Mucosa of descending colon (tissue), 3 donors: Measurements from ENCODE around the gene FGF1. TPM values are rescaled to one million over a fixed set of nuclear protein-coding genes. Genes with fewer than 3 reads are reported as not detected.

Experiments used
- ATAC-seq: fragments of 200-7000 bp; cut with Tn5 transposase; one replicate; pipeline ENCODE4 v1.9.1; 2020; ENCODE audit warnings: mild to moderate bottlenecking, moderate library complexity
- DNase-seq, 3 donors: peaks; one replicate each; pipeline ENCODE4 v3.0.0-alpha.2; 2020
- H3K36me3 ChIP-seq: fragments of 200-600 bp; one replicate; pipeline ENCODE4 v1.8.0; 2021; ENCODE audit warnings: low read depth, mild to moderate bottlenecking
- H3K4me1 ChIP-seq: fragments of 200-600 bp; one replicate; pipeline ENCODE4 v1.8.0; 2021; ENCODE audit warnings: low read depth, mild to moderate bottlenecking
- H3K4me3 ChIP-seq: fragments of 200-600 bp; one replicate; pipeline ENCODE4 v1.8.0; 2021; ENCODE audit warnings: mild to moderate bottlenecking
- H3K9me3 ChIP-seq: fragments of 200-600 bp; one replicate; pipeline ENCODE4 v1.8.0; 2021; ENCODE audit warnings: mild to moderate bottlenecking
- CTCF ChIP-seq: fragments of 200-600 bp; IDR thresholded peaks from one replicate; pipeline ENCODE4 v1.8.0; 2022; ENCODE audit warnings: antibody characterized with exemption, mild to moderate bottlenecking
- intact Hi-C, 2 donors: fragments of 100-400 bp; cut with DNase I in 1 of 2; cut with micrococcal nuclease in 1 of 2; formaldehyde crosslinking; loops; one replicate each; pipeline versions ENCODE4 v1.11.0 to v1.11.1; 2022; cut with DNase I, micrococcal nuclease
- total RNA-seq, 3 donors: library from RNA; stranded (reverse); fragmentation: NEBNext Ultra II Directional in 2 of 3; extraction: Animal tissue kit (Norgen Biotek cat#: 25700) in 2 of 3; gene quantifications; one replicate each; pipeline versions ENCODE4 v1.2.1 to v1.2.4, GENCODE V29; 2021 to 2023
- donor health status: DM: no; HTN: no; CAD: no; lungs with moderate emphysema.
- donor health status: DM: no; HTN: no; CAD: no.
- donor health status: DM: no; HTN: yes; CAD: no.

Gene FGF1
- total RNA-seq, 3 donors from 2014 or later = 0.31 to 3.5 (median 0.35) TPM

GRCh38 chr5:142655339-142656267, 30.3 kb downstream of the FGF1 start:
- Histone ChIP-seq H3K4me3 (no peak overlapping the region), H3K9me3 (no peaks in the 10 kb centered on the region), H3K4me1 (no peaks in the 10 kb centered on the region), H3K36me3 (no peaks in the 10 kb centered on the region)
- peak; percentile 68 to 87 (median 83) for DNase-seq
- ATAC-seq = peak; percentile 92
- TF ChIP-seq CTCF = peak; percentile 88
- intact Hi-C loops = loop anchor here (2.0 to 5.0 kb wide), 2 partner anchors 42 to 43 kb away; no protein-coding TSS in a partner anchor

GRCh38 chr5:142654578-142655058, 31.3 kb downstream of the FGF1 start:
- intact Hi-C loops = loop anchor here (2.0 to 5.0 kb wide), 2 partner anchors 43 to 44 kb away; no protein-coding TSS in a partner anchor
- no peaks in the 10 kb centered on the region for H3K36me3 ChIP-seq
- no peak for TF ChIP-seq CTCF
- no peaks in the 10 kb centered on the region for H3K9me3 ChIP-seq
- DNase-seq (no peak), ATAC-seq (no peak)
- H3K4me1 ChIP-seq = no peaks in the 10 kb centered on the region
- H3K4me3 ChIP-seq = no peak overlapping the region

- H3K36me3 ChIP-seq = no peaks in the 10 kb centered on the region
- H3K4me3 ChIP-seq = no peak overlapping the region
- no peaks in the 10 kb centered on the region for H3K4me1 ChIP-seq
- no peaks in the 10 kb centered on the region for H3K9me3 ChIP-seq
- intact Hi-C loops = no loop called here
- no peak for DNase-seq
- no peak for ATAC-seq
- no peak for TF ChIP-seq CTCF
Measured at GRCh38 chr5:142653321-142653720, 32.6 kb downstream of the FGF1 start.

GRCh38 chr5:142652563-142652962, 33.3 kb downstream of the FGF1 start:
- no peak for DNase-seq
- Histone ChIP-seq H3K4me1 (no peaks in the 10 kb centered on the region), H3K4me3 (no peak overlapping the region), H3K36me3 (no peaks in the 10 kb centered on the region), H3K9me3 (no peaks in the 10 kb centered on the region)
- intact Hi-C loops = no loop called here
- TF ChIP-seq CTCF = no peak
- no peak for ATAC-seq

GRCh38 chr5:142650881-142651280, 35.0 kb downstream of the FGF1 start:
- H3K4me1 ChIP-seq = no peaks in the 10 kb centered on the region
- TF ChIP-seq CTCF = no peak
- no peak overlapping the region for H3K4me3 ChIP-seq
- H3K9me3 ChIP-seq = no peaks in the 10 kb centered on the region
- intact Hi-C loops = no loop called here
- no peak for DNase-seq
- no peak for ATAC-seq
- no peaks in the 10 kb centered on the region for H3K36me3 ChIP-seq
